Peyer's patch (tissue), 4 donors: ENCODE results near the gene CNOT3. TPM values are rescaled to one million over a fixed set of nuclear protein-coding genes. Genes with fewer than 3 reads are reported as not detected.

Source experiments
- DNase-seq, 3 donors: peaks; one replicate each; pipeline ENCODE4 v3.0.0-alpha.2; 2017 to 2019
- H3K27ac ChIP-seq, 4 donors: fragments of 200-600 bp; sonication (generic); one replicate each; pipeline ENCODE4 v1.5.1; 2016 to 2019
- H3K27me3 ChIP-seq, 2 donors: fragments of 200-600 bp; sonication (generic); one replicate each; pipeline ENCODE4 v1.5.1; 2019
- H3K36me3 ChIP-seq, 3 donors: fragments of 200-600 bp; sonication (generic); one replicate each; pipeline ENCODE4 v1.5.1; 2016 to 2019
- H3K4me1 ChIP-seq, 4 donors: fragments of 200-600 bp; sonication (generic); one replicate each; pipeline ENCODE4 v1.5.1; 2016 to 2019
- H3K4me3 ChIP-seq, 4 donors: fragments of 200-600 bp; sonication (generic); 1 replicate in 3 of 4; 2 replicates in 1 of 4; pipeline ENCODE4 v1.5.1; 2016 to 2019; ENCODE audit warnings: mild to moderate bottlenecking in 1 of 4
- H3K9me3 ChIP-seq, 4 donors: fragments of 200-600 bp; sonication (generic); one replicate each; pipeline ENCODE4 v1.5.1; 2016 to 2019; ENCODE audit warnings: mild to moderate bottlenecking in 1 of 4
- POLR2A ChIP-seq, 2 donors: fragments of 450-650 bp; IDR thresholded peaks; one replicate each; pipeline ENCODE4 v1.5.1; 2017; ENCODE audit warnings: antibody characterized with exemption in 2 of 2, mild to moderate bottlenecking in 2 of 2, moderate library complexity in 2 of 2
- total RNA-seq, 4 donors: library from RNA; depleted of rRNA; stranded (reverse); fragments of >200 nt; gene quantifications; one replicate each; pipeline ENCODE4 v1.1.0, GENCODE V29; 2016
- TF ChIP-seq, protein P1 (sequence below), 6 experiments: fragments of 450-650 bp in 4 of 6; fragments of 200-600 bp in 2 of 6; sonication (generic) in 1 of 6; IDR thresholded peaks; one replicate each; pipeline ENCODE4 v1.5.1; 2017 to 2019; ENCODE audit warnings: antibody characterized with exemption in 6 of 6, mild to moderate bottlenecking in 3 of 6, moderate library complexity in 1 of 6

CNOT3 gene
- total RNA-seq, 4 donors from 2014 or later = 26.1 to 99.9 (median 38.9) TPM

DNA sequence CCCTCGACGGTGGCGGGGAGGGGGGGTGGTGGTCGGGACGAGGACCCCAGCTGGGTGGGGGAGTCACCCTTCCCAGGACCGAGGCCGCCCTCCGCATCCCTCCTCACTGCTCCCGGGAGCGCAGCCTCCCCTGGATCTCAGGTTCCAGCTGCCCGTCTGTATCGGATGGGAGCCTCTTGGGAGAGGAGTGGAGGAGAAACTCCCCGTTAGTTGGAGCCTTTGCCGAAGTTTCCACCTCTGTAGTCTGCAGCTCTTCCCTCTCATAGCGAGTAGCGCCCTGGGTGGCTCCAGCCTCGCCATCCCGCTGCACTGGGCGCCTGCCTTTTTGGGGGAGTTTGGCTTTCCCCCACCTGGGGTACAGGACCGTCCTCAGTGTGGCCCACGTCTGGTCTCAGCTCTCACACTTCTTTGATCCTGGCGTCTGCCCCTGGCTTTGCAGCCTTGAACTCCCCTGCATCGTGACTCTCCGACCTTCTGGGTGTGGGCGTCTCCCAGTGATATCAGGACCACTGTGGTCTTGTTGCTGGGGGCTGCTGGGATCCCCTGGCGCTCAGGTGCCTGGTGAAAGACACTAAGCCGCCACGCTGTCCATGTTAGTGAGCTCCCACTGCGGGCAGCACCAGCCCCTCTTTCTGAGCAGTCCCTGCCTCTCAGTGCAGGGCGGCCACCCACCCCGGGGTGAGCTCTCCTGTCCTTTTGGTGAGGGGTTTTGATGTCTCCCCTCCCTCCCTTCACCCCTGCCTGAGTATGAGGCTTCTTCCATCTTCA is 1.1 kb downstream of the CNOT3 start:
- peaks cover 0 to 43% (median 15%) of the 10 kb centered on the region in 4 donors for H3K4me1 ChIP-seq
- DNase-seq = no peak

DNA sequence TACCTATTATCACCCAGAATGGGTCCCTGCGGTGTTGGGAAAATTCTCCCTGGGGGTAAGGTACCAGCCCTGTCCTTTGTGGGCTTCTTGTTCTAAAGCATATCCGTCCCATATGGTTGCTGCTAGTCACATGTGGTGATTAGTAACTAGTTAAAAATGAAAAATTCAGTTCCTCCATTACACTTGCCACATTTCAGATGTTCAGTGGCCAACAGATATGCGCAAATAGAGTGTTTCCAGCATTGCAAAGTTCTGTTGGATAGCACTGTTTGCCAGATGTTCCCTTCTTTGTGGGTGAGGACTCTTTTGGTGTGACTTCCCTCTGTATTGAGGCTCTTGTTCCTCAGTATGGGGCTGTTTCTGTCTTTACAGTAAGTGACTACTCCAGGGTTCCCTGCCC is 3.8 kb downstream of the CNOT3 start:
- H3K4me3 ChIP-seq = no peak overlapping the region
- peaks cover 0 to 60% (median 0%) of the 10 kb centered on the region in 3 donors for H3K36me3 ChIP-seq
- no peak for DNase-seq
- no peaks in the 10 kb centered on the region for H3K27me3 ChIP-seq
- no peak overlapping the region for H3K27ac ChIP-seq
- H3K4me1 ChIP-seq = peaks cover 0 to 35% (median 9%) of the 10 kb centered on the region in 4 donors
- no peaks in the 10 kb centered on the region for H3K9me3 ChIP-seq
- TF ChIP-seq POLR2A (IDR thresholded peaks at IDR 0.05) = no peak
- TF ChIP-seq, protein P1, sequence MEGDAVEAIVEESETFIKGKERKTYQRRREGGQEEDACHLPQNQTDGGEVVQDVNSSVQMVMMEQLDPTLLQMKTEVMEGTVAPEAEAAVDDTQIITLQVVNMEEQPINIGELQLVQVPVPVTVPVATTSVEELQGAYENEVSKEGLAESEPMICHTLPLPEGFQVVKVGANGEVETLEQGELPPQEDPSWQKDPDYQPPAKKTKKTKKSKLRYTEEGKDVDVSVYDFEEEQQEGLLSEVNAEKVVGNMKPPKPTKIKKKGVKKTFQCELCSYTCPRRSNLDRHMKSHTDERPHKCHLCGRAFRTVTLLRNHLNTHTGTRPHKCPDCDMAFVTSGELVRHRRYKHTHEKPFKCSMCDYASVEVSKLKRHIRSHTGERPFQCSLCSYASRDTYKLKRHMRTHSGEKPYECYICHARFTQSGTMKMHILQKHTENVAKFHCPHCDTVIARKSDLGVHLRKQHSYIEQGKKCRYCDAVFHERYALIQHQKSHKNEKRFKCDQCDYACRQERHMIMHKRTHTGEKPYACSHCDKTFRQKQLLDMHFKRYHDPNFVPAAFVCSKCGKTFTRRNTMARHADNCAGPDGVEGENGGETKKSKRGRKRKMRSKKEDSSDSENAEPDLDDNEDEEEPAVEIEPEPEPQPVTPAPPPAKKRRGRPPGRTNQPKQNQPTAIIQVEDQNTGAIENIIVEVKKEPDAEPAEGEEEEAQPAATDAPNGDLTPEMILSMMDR (IDR thresholded peaks at IDR 0.05) = no peak

More for the DNA sequence above, 1.1 kb downstream of the CNOT3 start:
- no peak for TF ChIP-seq POLR2A (IDR thresholded peaks at IDR 0.05)
- TF ChIP-seq, protein P1 (IDR thresholded peaks at IDR 0.05) = no peak
- H3K27me3 ChIP-seq = no peaks in the 10 kb centered on the region
- no peaks in the 10 kb centered on the region for H3K9me3 ChIP-seq
- peaks cover 0 to 33% (median 0%) of the 10 kb centered on the region in 3 donors for H3K36me3 ChIP-seq
- peak overlapping the region; percentile 91 to 98 (median 95) for H3K27ac ChIP-seq
- peak overlapping the region; percentile 82 to 100 (median 96) for H3K4me3 ChIP-seq

DNA sequence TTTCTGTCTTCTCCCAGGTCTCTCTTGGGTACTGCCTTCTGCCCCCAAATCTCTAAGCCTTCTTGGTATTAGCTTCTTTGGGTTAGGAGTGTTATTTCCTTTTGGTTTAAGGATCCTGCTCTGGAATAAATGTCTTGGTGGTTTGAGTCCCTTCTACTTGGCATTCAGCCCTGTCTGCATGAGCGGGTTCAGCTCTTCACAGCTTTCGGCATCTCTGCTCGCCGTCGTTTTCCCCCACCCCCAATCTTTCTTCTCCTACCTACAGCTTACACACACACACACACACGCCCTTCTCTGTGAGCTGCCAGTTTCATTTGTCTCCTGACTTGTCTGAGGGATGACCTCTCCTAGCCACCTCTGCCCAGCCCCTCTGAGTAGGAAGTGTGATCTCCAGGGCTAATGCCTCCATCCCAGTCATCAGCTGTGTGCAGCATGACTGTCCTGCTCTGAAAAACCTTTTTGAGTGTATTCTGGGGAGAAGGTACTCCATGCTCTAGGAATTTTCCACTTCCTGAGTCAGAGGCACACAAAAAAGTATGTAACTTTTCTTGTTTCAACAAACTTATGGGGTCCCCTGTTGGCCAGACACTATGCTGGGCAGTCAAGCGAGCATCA is 4.7 kb downstream of the CNOT3 start:
- TF ChIP-seq POLR2A (IDR thresholded peaks at IDR 0.05) = no peak
- TF ChIP-seq, protein P1 (IDR thresholded peaks at IDR 0.05) = no peak
- Histone ChIP-seq H3K27me3 (no peaks in the 10 kb centered on the region), H3K4me1 (peaks cover 0 to 31% (median 8%) of the 10 kb centered on the region in 4 donors), H3K4me3 (no peak overlapping the region), H3K9me3 (no peaks in the 10 kb centered on the region), H3K27ac (no peak overlapping the region), H3K36me3 (peaks cover 0 to 69% (median 0%) of the 10 kb centered on the region in 3 donors)
- no peak for DNase-seq

DNA sequence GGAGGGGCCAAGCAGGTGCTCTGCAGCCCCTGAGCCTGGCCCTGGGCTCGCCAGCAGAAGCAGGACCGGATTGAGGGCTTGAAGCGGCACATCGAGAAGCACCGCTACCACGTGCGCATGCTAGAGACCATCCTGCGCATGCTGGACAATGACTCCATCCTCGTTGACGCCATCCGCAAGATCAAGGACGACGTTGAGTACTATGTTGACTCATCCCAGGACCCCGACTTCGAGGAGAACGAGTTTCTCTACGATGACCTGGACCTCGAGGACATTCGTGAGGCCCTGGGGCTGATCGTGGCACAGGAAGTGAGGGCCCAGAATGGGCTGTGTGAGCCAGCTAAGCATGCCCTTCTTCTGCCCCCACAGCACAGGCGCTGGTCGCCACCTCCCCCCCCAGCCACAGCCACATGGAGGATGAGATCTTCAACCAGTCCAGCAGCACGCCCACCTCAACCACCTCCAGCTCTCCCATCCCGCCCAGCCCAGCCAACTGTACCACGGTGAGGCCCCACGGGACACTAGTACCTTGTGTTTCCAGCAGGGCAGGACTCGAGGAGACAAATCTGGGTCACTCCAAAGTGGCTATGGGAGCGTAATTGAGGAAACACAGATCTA is 8.1 kb downstream of the CNOT3 start:
- Histone ChIP-seq H3K27me3 (no peaks in the 10 kb centered on the region), H3K4me1 (peaks cover 0 to 9% (median 0%) of the 10 kb centered on the region in 4 donors), H3K27ac (no peak overlapping the region), H3K4me3 (no peak overlapping the region), H3K36me3 (peaks cover 0 to 94% (median 0%) of the 10 kb centered on the region in 3 donors), H3K9me3 (no peaks in the 10 kb centered on the region)
- TF ChIP-seq POLR2A (IDR thresholded peaks at IDR 0.05) = no peak
- TF ChIP-seq, protein P1 (IDR thresholded peaks at IDR 0.05) = no peak
- no peak for DNase-seq

DNA sequence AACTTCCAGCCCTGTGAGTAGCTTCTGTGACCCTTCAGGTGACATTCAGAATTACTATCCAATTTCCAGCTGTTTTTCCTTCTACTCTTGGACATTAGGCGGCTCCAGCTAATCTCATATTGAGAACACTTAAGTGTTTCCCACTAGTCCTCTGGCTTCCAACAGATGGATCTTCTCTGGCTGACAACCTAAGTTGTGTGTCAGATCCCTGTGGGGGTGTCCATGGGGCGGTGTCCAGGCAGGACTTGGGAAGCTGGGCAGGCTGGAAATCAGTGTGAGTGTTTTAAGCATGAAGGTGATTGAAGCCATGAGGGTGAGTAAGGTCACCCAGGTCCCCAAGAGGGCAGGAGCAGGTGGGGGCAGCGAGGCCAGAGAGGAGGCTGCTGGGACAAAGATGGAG is 10.1 kb downstream of the CNOT3 start:
- Histone ChIP-seq H3K27me3 (no peaks in the 10 kb centered on the region), H3K4me1 (no peaks in the 10 kb centered on the region), H3K36me3 (peaks cover 0 to 100% (median 0%) of the 10 kb centered on the region in 3 donors), H3K9me3 (no peaks in the 10 kb centered on the region), H3K27ac (no peak overlapping the region), H3K4me3 (no peak overlapping the region)
- TF ChIP-seq, protein P1 (IDR thresholded peaks at IDR 0.05) = no peak
- TF ChIP-seq POLR2A (IDR thresholded peaks at IDR 0.05) = no peak
- no peak for DNase-seq
